GM23338 (cell line): ENCODE data around the gene SYT17. TPM values are rescaled to one million over a fixed set of nuclear protein-coding genes. Genes with fewer than 3 reads are reported as not detected.

ENCODE experiments used
- ATAC-seq: fragments of 200-7000 bp; cut with Tn5 transposase; 3 replicates; pipeline ENCODE4 v1.9.1; 2020
- DNase-seq: peaks from one replicate; pipeline ENCODE4 v3.0.0-alpha.2; 2015; ENCODE audit warnings: low spot score
- H2AFZ ChIP-seq: fragments of 200-600 bp; sonication (generic); 2 replicates; pipeline ENCODE4 v1.8.0; 2016; ENCODE audit warnings: antibody characterized with exemption, mild to moderate bottlenecking, moderate library complexity
- H3F3A ChIP-seq: fragments of 200-600 bp; sonication (generic); replicated peaks from 2 replicates; pipeline ENCODE4 v1.8.0; 2017; ENCODE audit warnings: antibody characterized with exemption, mixed run types, low read depth
- H3K27ac ChIP-seq: fragments of 200-600 bp; sonication (generic); 2 replicates; pipeline ENCODE4 v1.6.1; 2016; ENCODE audit warnings: low read depth
- H3K27me3 ChIP-seq: fragments of 200-600 bp; sonication (generic); 2 replicates; pipeline ENCODE4 v1.8.0; 2016; ENCODE audit warnings: mild to moderate bottlenecking, mixed run types, moderate library complexity; ENCODE audit not compliant: insufficient read depth
- H3K36me3 ChIP-seq: fragments of 200-600 bp; sonication (generic); 2 replicates; pipeline ENCODE4 v1.8.0; 2016; ENCODE audit warnings: mild to moderate bottlenecking; ENCODE audit not compliant: insufficient read depth
- H3K4me1 ChIP-seq: fragments of 200-600 bp; sonication (generic); 2 replicates; pipeline ENCODE4 v1.8.0; 2016; ENCODE audit warnings: mild to moderate bottlenecking, moderate library complexity; ENCODE audit not compliant: insufficient read depth
- H3K4me2 ChIP-seq: fragments of 200-600 bp; sonication (generic); 2 replicates; pipeline ENCODE4 v1.7.1; 2017; ENCODE audit warnings: mixed run types
- H3K4me3 ChIP-seq: fragments of 200-600 bp; sonication (generic); 2 replicates; pipeline ENCODE4 v1.6.1; 2016; ENCODE audit warnings: mixed run types
- H3K79me2 ChIP-seq: fragments of 200-600 bp; sonication (generic); replicated peaks from 2 replicates; pipeline ENCODE4 v1.8.0; 2017; ENCODE audit warnings: mild to moderate bottlenecking; ENCODE audit not compliant: insufficient read depth
- H3K9me2 ChIP-seq: fragments of 200-600 bp; sonication (generic); 2 replicates; pipeline ENCODE4 v1.8.0; 2017; ENCODE audit not compliant: insufficient read depth
- H4K20me1 ChIP-seq: fragments of 200-600 bp; sonication (generic); replicated peaks from 2 replicates; pipeline ENCODE4 v1.8.0; 2017; ENCODE audit warnings: mild to moderate bottlenecking; ENCODE audit not compliant: insufficient read depth
- H3K27ac Mint-ChIP-seq: 2 replicates; pipeline ENCODE4 v1.8.0; 2020; ENCODE audit warnings: inconsistent platforms, mild to moderate bottlenecking, moderate library complexity, mixed read lengths
- H3K27me3 Mint-ChIP-seq: 3 replicates; pipeline ENCODE4 v1.8.0; 2022; ENCODE audit warnings: low read depth, mild to moderate bottlenecking, moderate library complexity, mixed read lengths, inconsistent platforms; ENCODE audit not compliant: insufficient read depth, poor library complexity
- H3K36me3 Mint-ChIP-seq: 3 replicates; pipeline ENCODE4 v1.8.0; 2021; ENCODE audit warnings: low read depth, mild to moderate bottlenecking, inconsistent platforms, moderate library complexity, mixed read lengths
- H3K4me1 Mint-ChIP-seq: 3 replicates; pipeline ENCODE4 v1.8.0; 2020; ENCODE audit warnings: mild to moderate bottlenecking, inconsistent platforms, mixed read lengths
- H3K4me3 Mint-ChIP-seq: 3 replicates; pipeline ENCODE4 v1.8.0; 2021; ENCODE audit warnings: moderate library complexity, mild to moderate bottlenecking, inconsistent platforms, mixed read lengths
- H3K9me3 Mint-ChIP-seq: 3 replicates; pipeline ENCODE4 v1.8.0; 2020; ENCODE audit warnings: moderate library complexity, mild to moderate bottlenecking, inconsistent platforms, mixed read lengths
- EZH2 ChIP-seq: fragments of 200-600 bp; sonication (generic); IDR thresholded peaks from one replicate; pipeline ENCODE4 v1.8.0; 2017; ENCODE audit warnings: antibody characterized with exemption, mild to moderate bottlenecking, low read depth; ENCODE audit not compliant: unreplicated experiment
- JUNB ChIP-seq: IDR thresholded peaks from one replicate; pipeline ENCODE4 v1.6.1; 2016; ENCODE audit warnings: antibody characterized with exemption; ENCODE audit not compliant: unreplicated experiment
- NANOG ChIP-seq: IDR thresholded peaks from 2 replicates; pipeline ENCODE4 v1.6.1; 2016; ENCODE audit warnings: antibody characterized with exemption, borderline replicate concordance
- POLR2AphosphoS5 ChIP-seq: IDR thresholded peaks from 2 replicates; pipeline ENCODE4 v1.6.1; 2016; ENCODE audit warnings: antibody characterized with exemption, low read depth
- STAT1 ChIP-seq: IDR thresholded peaks from one replicate; pipeline ENCODE4 v1.6.1; 2016; ENCODE audit warnings: antibody characterized with exemption; ENCODE audit not compliant: unreplicated experiment
- polyA plus RNA-seq: library from polyadenylated mRNA; unstranded; fragments of >200 nt; fragmentation: Nextera tagmentation; extraction: Ambion mirVana; gene quantifications from 2 replicates; pipeline ENCODE4 v1.2.1, GENCODE V29; 2016
- total RNA-seq: library from RNA; depleted of rRNA; stranded (reverse); fragments of >200 nt; shearing (Covaris generic); gene quantifications from 2 replicates; pipeline ENCODE4 v1.2.3, GENCODE V29; 2014
- TF ChIP-seq, protein P1 (sequence below): IDR thresholded peaks from one replicate; pipeline ENCODE4 v1.6.1; 2018; ENCODE audit warnings: antibody characterized with exemption; ENCODE audit not compliant: unreplicated experiment
- TF ChIP-seq, protein P2 (sequence below): IDR thresholded peaks from 2 replicates; pipeline ENCODE4 v1.6.1; 2016; ENCODE audit warnings: antibody characterized with exemption
- TF ChIP-seq, protein P3 (sequence below): fragments of 250-450 bp; sonication (Bioruptor Pico); IDR thresholded peaks from 2 replicates; pipeline ENCODE4 v1.5.0; 2020; ENCODE audit warnings: mild to moderate bottlenecking, moderate library complexity

SYT17 gene
- total and polyA plus RNA-seq, 2 experiments from 2014 or later: 5.3 to 9.5 TPM

DNA sequence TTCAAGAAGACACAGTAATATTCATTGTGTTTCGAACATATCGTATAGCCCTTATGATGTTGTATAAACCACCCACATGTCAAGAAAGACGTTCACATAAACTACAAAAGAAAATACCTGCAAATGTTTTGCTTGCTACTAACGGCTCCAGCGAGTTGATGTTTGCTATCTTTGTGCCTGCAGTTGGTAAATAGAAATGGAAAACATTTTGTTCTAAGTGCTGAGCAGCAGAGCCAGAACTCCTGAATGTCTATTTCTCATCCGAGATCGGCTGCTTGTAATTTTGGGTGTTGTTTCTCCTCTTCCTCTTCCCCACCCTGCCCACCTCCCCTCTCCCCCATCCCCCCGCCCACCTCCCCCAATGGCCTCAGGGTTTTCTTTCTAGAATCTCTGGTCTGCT lies 5.0 kb downstream of the SYT17 start:
- H3K9me3 Mint-ChIP-seq: no peaks in the 10 kb centered on the region
- no peaks in the 10 kb centered on the region for H3K4me1 ChIP-seq
- H3K4me3 ChIP-seq: no peak overlapping the region
- no peaks in the 10 kb centered on the region for H4K20me1 ChIP-seq
- peaks cover 9% of the 10 kb centered on the region; the same call in 2 of the 3 replicates for H3K4me1 Mint-ChIP-seq
- peaks cover 23% of the 10 kb centered on the region for H3K27me3 ChIP-seq
- ATAC-seq (no peak), DNase-seq (no peak)
- no peaks in the 10 kb centered on the region for H3K36me3 ChIP-seq
- H3K27ac ChIP-seq: no peak overlapping the region
- no peaks in the 10 kb centered on the region; the same call in 2 of the 3 replicates for H3K36me3 Mint-ChIP-seq
- H3K27ac Mint-ChIP-seq: no peak overlapping the region
- H3K79me2 ChIP-seq: no peaks in the 10 kb centered on the region
- no peak overlapping the region for H2AFZ ChIP-seq
- no peaks in the 10 kb centered on the region for H3K9me2 ChIP-seq
- peaks cover 14% of the 10 kb centered on the region for H3K27me3 Mint-ChIP-seq
- TF ChIP-seq, protein P1, sequence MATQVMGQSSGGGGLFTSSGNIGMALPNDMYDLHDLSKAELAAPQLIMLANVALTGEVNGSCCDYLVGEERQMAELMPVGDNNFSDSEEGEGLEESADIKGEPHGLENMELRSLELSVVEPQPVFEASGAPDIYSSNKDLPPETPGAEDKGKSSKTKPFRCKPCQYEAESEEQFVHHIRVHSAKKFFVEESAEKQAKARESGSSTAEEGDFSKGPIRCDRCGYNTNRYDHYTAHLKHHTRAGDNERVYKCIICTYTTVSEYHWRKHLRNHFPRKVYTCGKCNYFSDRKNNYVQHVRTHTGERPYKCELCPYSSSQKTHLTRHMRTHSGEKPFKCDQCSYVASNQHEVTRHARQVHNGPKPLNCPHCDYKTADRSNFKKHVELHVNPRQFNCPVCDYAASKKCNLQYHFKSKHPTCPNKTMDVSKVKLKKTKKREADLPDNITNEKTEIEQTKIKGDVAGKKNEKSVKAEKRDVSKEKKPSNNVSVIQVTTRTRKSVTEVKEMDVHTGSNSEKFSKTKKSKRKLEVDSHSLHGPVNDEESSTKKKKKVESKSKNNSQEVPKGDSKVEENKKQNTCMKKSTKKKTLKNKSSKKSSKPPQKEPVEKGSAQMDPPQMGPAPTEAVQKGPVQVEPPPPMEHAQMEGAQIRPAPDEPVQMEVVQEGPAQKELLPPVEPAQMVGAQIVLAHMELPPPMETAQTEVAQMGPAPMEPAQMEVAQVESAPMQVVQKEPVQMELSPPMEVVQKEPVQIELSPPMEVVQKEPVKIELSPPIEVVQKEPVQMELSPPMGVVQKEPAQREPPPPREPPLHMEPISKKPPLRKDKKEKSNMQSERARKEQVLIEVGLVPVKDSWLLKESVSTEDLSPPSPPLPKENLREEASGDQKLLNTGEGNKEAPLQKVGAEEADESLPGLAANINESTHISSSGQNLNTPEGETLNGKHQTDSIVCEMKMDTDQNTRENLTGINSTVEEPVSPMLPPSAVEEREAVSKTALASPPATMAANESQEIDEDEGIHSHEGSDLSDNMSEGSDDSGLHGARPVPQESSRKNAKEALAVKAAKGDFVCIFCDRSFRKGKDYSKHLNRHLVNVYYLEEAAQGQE: no peak
- TF ChIP-seq POLR2AphosphoS5 (no peak), EZH2 (no peak), JUNB (no peak), STAT1 (no peak), NANOG (no peak)
- TF ChIP-seq, protein P2, sequence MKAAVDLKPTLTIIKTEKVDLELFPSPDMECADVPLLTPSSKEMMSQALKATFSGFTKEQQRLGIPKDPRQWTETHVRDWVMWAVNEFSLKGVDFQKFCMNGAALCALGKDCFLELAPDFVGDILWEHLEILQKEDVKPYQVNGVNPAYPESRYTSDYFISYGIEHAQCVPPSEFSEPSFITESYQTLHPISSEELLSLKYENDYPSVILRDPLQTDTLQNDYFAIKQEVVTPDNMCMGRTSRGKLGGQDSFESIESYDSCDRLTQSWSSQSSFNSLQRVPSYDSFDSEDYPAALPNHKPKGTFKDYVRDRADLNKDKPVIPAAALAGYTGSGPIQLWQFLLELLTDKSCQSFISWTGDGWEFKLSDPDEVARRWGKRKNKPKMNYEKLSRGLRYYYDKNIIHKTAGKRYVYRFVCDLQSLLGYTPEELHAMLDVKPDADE: no peak
- TF ChIP-seq, protein P3, sequence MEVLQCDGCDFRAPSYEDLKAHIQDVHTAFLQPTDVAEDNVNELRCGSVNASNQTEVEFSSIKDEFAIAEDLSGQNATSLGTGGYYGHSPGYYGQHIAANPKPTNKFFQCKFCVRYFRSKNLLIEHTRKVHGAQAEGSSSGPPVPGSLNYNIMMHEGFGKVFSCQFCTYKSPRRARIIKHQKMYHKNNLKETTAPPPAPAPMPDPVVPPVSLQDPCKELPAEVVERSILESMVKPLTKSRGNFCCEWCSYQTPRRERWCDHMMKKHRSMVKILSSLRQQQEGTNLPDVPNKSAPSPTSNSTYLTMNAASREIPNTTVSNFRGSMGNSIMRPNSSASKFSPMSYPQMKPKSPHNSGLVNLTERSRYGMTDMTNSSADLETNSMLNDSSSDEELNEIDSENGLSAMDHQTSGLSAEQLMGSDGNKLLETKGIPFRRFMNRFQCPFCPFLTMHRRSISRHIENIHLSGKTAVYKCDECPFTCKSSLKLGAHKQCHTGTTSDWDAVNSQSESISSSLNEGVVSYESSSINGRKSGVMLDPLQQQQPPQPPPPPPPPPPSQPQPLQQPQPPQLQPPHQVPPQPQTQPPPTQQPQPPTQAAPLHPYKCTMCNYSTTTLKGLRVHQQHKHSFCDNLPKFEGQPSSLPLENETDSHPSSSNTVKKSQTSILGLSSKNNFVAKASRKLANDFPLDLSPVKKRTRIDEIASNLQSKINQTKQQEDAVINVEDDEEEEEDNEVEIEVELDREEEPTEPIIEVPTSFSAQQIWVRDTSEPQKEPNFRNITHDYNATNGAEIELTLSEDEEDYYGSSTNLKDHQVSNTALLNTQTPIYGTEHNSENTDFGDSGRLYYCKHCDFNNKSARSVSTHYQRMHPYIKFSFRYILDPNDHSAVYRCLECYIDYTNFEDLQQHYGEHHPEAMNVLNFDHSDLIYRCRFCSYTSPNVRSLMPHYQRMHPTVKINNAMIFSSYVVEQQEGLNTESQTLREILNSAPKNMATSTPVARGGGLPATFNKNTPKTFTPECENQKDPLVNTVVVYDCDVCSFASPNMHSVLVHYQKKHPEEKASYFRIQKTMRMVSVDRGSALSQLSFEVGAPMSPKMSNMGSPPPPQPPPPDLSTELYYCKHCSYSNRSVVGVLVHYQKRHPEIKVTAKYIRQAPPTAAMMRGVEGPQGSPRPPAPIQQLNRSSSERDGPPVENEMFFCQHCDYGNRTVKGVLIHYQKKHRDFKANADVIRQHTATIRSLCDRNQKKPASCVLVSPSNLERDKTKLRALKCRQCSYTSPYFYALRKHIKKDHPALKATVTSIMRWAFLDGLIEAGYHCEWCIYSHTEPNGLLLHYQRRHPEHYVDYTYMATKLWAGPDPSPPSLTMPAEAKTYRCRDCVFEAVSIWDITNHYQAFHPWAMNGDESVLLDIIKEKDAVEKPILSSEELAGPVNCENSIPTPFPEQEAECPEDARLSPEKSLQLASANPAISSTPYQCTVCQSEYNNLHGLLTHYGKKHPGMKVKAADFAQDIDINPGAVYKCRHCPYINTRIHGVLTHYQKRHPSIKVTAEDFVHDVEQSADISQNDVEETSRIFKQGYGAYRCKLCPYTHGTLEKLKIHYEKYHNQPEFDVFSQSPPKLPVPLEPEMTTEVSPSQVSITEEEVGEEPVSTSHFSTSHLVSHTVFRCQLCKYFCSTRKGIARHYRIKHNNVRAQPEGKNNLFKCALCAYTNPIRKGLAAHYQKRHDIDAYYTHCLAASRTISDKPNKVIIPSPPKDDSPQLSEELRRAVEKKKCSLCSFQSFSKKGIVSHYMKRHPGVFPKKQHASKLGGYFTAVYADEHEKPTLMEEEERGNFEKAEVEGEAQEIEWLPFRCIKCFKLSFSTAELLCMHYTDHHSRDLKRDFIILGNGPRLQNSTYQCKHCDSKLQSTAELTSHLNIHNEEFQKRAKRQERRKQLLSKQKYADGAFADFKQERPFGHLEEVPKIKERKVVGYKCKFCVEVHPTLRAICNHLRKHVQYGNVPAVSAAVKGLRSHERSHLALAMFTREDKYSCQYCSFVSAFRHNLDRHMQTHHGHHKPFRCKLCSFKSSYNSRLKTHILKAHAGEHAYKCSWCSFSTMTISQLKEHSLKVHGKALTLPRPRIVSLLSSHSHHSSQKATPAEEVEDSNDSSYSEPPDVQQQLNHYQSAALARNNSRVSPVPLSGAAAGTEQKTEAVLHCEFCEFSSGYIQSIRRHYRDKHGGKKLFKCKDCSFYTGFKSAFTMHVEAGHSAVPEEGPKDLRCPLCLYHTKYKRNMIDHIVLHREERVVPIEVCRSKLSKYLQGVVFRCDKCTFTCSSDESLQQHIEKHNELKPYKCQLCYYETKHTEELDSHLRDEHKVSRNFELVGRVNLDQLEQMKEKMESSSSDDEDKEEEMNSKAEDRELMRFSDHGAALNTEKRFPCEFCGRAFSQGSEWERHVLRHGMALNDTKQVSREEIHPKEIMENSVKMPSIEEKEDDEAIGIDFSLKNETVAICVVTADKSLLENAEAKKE (CRISPR knock-in tag): no peak
- H3K4me3 Mint-ChIP-seq: no peak overlapping the region
- no peak overlapping the region for H3K4me2 ChIP-seq
- no peaks in the 10 kb centered on the region for H3F3A ChIP-seq
